Panc1 (cell line): Measurements from ENCODE around the gene PMAIP1.

Experiments
- POLR2AphosphoS5 ChIP-seq: IDR thresholded peaks from 2 replicates; pipeline ENCODE4 v1.6.1; 2012; ENCODE audit warnings: mild to moderate bottlenecking, low read depth, low read length, moderate library complexity
- REST ChIP-seq, 2 experiments: IDR thresholded peaks; 2 replicates each; pipeline ENCODE4 v1.6.1; 2011 to 2012; ENCODE audit warnings: low read depth in 2 of 2, control low read depth in 1 of 2, low read length in 1 of 2, mild to moderate bottlenecking in 1 of 2, moderate library complexity in 1 of 2; ENCODE audit not compliant: insufficient read depth in 1 of 2
- TF ChIP-seq, protein P1 (sequence below): fragments of 450-650 bp; IDR thresholded peaks from 2 replicates; pipeline ENCODE4 v1.5.1; 2017; ENCODE audit warnings: mild to moderate bottlenecking

GRCh38 chr18:59900222-59901128 lies 679 bp downstream of the PMAIP1 start:
- TF ChIP-seq, protein P1, sequence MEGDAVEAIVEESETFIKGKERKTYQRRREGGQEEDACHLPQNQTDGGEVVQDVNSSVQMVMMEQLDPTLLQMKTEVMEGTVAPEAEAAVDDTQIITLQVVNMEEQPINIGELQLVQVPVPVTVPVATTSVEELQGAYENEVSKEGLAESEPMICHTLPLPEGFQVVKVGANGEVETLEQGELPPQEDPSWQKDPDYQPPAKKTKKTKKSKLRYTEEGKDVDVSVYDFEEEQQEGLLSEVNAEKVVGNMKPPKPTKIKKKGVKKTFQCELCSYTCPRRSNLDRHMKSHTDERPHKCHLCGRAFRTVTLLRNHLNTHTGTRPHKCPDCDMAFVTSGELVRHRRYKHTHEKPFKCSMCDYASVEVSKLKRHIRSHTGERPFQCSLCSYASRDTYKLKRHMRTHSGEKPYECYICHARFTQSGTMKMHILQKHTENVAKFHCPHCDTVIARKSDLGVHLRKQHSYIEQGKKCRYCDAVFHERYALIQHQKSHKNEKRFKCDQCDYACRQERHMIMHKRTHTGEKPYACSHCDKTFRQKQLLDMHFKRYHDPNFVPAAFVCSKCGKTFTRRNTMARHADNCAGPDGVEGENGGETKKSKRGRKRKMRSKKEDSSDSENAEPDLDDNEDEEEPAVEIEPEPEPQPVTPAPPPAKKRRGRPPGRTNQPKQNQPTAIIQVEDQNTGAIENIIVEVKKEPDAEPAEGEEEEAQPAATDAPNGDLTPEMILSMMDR, result no peak
- TF ChIP-seq POLR2AphosphoS5 (no peak), REST (IDR thresholded peaks at IDR 0.05; ENCODE audit: insufficient read depth in 1 of 2, low read depth in 2 of 2, low read length in 1 of 2) (no peak)
